ENCODE data around the gene UGT2A2. TPM values are rescaled to one million over a fixed set of nuclear protein-coding genes. Genes with fewer than 3 reads are reported as not detected.
A peak's percentile ranks its signal among the peaks of the same experiment; 100 is the strongest.

UGT2A2 gene
- total RNA-seq, 1 donor: not detected

DNA sequence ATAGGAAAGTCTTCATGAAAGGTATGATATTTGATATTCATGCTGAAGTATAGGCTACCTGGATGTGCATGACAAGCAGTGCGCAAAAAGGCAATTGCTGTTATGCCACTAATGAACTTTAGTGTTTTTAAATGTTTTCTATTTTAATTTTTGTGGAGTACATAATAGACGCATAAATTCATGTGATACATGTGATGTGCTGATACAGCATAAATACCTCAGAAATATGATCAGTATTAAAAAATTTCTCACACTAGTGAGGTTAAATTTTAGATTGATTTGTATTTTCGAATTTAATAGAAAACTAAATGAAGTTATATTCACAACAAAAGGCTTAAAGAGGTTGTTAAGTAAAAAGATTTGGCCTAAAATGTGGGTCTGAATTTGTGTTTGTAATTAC is 11.4 kb upstream of the UGT2A2 start:
- TF ChIP-seq, protein P1, sequence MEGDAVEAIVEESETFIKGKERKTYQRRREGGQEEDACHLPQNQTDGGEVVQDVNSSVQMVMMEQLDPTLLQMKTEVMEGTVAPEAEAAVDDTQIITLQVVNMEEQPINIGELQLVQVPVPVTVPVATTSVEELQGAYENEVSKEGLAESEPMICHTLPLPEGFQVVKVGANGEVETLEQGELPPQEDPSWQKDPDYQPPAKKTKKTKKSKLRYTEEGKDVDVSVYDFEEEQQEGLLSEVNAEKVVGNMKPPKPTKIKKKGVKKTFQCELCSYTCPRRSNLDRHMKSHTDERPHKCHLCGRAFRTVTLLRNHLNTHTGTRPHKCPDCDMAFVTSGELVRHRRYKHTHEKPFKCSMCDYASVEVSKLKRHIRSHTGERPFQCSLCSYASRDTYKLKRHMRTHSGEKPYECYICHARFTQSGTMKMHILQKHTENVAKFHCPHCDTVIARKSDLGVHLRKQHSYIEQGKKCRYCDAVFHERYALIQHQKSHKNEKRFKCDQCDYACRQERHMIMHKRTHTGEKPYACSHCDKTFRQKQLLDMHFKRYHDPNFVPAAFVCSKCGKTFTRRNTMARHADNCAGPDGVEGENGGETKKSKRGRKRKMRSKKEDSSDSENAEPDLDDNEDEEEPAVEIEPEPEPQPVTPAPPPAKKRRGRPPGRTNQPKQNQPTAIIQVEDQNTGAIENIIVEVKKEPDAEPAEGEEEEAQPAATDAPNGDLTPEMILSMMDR (IDR thresholded peaks at IDR 0.05; ENCODE audit: insufficient read depth, low read depth, low read length): no peak
- H3K4me3 ChIP-seq (ENCODE audit: low read depth, low read length): no peak overlapping the region
- no peak for DNase-seq (ENCODE audit: low read depth)

DNA sequence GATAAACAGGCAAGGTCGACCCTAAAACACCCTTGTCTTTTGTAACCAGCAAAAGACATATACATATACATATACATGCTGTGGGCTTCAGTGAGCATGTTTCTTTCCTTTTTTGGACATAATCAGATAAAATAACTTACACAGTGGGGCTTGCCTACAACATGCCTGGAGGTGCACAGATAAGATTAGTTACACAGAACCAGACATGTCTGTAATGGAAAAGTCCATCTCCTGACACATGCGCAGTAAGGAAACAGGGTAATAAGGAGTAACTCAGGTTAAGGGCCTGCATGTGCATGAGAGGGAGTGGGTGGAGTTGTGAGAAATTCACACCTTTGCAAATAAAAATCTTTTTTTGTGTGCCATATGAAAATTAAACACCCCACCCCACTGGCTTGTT is 10.2 kb upstream of the UGT2A2 start:
- H3K4me3 ChIP-seq (ENCODE audit: low read depth, low read length): no peak overlapping the region
- TF ChIP-seq, protein P1 (IDR thresholded peaks at IDR 0.05; ENCODE audit: insufficient read depth, low read depth, low read length): no peak
- no peak for DNase-seq (ENCODE audit: low read depth)

DNA sequence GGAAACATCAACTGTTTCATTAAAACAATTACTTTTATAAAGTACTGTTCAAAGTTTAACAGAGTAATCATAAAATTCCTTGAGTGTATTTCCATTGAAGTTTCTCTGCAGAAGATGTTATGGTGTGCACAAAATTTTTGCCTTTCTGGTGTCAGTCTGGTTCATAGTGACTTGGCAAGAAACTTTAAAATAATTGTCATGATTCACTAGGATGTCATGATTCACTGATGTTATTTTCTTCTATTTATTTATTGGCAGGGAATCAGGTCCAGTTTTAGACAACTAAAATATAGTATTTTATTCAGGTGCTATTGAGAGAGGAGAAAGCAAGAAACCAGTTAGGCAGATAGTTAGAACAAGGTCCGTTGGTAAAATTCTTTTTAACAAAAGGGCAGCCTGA is 9.8 kb upstream of the UGT2A2 start:
- TF ChIP-seq, protein P1 (IDR thresholded peaks at IDR 0.05; ENCODE audit: insufficient read depth, low read depth, low read length): no peak
- no peak for DNase-seq (ENCODE audit: low read depth)
- no peak overlapping the region for H3K4me3 ChIP-seq (ENCODE audit: low read depth, low read length)

DNA sequence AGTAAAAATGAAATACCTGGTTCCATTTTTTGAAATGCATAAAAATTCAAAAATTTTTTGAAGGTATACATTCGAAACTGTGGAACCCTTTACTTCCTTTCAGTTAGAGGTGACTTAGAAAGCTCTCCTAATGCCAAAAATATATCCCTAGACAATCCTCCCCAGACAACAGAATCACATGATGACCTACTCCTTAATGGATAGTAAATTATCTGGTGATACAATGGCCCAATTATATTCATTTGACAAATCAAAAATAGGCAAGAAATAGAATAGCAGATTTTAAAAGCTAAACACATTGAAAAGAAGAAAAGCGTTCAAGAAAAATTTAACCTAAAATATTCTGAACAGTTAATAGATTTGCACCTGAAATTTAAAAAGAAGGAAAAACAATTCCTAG is 3.5 kb upstream of the UGT2A2 start:
- H3K4me3 ChIP-seq (ENCODE audit: low read depth, low read length): no peak overlapping the region
- no peak for DNase-seq (ENCODE audit: low read depth)
- TF ChIP-seq, protein P1 (IDR thresholded peaks at IDR 0.05; ENCODE audit: insufficient read depth, low read depth, low read length): no peak

DNA sequence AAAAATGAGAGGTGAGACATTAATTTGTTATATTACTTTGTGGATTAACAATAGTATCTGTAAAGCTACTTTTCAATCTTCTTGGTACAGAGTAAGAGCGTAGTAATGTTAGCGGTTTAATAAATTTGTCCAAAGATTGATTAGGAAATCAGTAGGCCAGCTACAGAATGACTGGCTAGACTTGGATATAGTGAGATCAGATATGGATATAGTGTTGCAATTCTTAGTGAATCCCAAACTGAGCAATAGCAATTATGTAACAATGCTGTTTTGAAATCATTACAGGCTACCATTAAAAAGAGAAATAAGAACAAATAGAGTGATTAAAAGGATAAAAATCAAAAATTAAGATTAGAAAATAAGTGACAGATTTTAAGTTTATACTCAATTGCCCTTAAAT is 847 bp upstream of the UGT2A2 start:
- TF ChIP-seq, protein P1 (IDR thresholded peaks at IDR 0.05; ENCODE audit: insufficient read depth, low read depth, low read length): no peak
- no peak overlapping the region for H3K4me3 ChIP-seq (ENCODE audit: low read depth, low read length)
- peak; percentile 0 for DNase-seq (ENCODE audit: low read depth)

DNA sequence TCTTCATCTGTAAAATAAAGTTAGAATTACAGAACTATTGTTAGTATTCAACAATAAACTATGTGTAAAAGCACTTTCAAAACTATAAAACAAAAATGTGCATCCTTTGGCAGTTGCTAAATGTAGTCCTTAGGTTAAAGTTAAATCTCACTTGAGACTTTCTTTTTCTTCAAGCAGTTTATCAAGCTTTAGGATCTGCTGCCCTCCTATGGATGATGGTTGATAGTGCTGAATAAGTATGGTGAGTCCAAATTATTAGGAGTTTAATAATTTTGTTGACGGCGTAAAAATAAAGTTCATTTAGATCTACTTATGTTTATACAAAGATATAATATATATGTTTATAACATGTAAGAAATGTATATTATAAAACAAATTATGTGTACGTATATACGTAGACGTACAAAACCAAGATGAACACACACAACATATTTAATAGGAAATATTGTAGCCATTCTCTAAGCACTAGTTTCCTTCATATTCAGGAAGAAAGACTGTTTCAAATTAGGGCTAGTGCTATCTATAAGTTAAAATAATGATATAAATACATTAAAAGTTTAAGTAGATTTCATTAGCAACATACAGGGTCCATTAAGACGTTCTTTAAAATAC is 22.3 kb downstream of the UGT2A2 start:
- DNase-seq (ENCODE audit: low read depth): peak; percentile 25
- H3K4me3 ChIP-seq (ENCODE audit: low read depth, low read length): no peak overlapping the region
- TF ChIP-seq, protein P1 (IDR thresholded peaks at IDR 0.05; ENCODE audit: insufficient read depth, low read depth, low read length): peak; percentile 36

DNA sequence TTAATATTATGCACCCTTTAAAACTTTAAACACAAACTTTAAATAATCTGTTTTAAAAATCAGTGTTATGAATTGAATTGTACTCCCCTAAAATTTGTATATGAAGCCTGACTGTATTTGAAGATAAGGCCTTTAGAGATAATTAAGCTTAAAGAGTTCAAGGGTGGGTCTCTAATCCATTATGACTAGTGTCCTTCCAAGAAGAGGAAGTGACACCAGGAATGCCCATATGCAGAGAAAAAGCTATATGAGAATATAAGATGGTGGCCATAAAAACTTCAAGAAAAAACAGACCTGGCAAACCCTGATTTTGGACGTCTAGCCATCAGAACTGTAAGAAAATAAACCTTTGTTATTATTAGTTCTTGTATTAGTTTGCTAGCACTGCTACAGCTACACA is 29.0 kb downstream of the UGT2A2 start:
- H3K4me3 ChIP-seq (ENCODE audit: low read depth, low read length): no peak overlapping the region
- no peak for DNase-seq (ENCODE audit: low read depth)
- TF ChIP-seq, protein P1 (IDR thresholded peaks at IDR 0.05; ENCODE audit: insufficient read depth, low read depth, low read length): no peak
